ENCODE data around the gene CSDE1. TPM values are rescaled to one million over a fixed set of nuclear protein-coding genes. Genes with fewer than 3 reads are reported as not detected.

Gene CSDE1
- total RNA-seq, 1 experiment from 2014 or later, result 595 TPM

GRCh38 chr1:114701931-114702330 is 55.9 kb downstream of the CSDE1 start:
- Mint-ChIP-seq H3K36me3 (peaks cover 4% of the 10 kb centered on the region), H3K27ac (no peak overlapping the region), H3K27me3 (ENCODE audit: low read depth) (no peaks in the 10 kb centered on the region), H3K4me3 (no peak overlapping the region), H3K4me1 (no peaks in the 10 kb centered on the region), H3K9me3 (no peaks in the 10 kb centered on the region)
- CTCF ChIA-PET, result no interaction called here
- DNase-seq (ENCODE audit: low spot score) (no peak), ATAC-seq (no peak)
- TF ChIP-seq TCF7 (CRISPR knock-in tag; IDR thresholded peaks at IDR 0.05; ENCODE audit: low read depth) (no peak), CBFB (CRISPR knock-in tag; IDR thresholded peaks at IDR 0.05; ENCODE audit: low read depth) (no peak), CREB1 (CRISPR knock-in tag; IDR thresholded peaks at IDR 0.05) (no peak)
- TF ChIP-seq, protein P1, sequence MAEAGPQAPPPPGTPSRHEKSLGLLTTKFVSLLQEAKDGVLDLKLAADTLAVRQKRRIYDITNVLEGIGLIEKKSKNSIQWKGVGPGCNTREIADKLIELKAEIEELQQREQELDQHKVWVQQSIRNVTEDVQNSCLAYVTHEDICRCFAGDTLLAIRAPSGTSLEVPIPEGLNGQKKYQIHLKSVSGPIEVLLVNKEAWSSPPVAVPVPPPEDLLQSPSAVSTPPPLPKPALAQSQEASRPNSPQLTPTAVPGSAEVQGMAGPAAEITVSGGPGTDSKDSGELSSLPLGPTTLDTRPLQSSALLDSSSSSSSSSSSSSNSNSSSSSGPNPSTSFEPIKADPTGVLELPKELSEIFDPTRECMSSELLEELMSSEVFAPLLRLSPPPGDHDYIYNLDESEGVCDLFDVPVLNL (CRISPR knock-in tag; IDR thresholded peaks at IDR 0.05; ENCODE audit: borderline replicate concordance, low read depth), result no peak
- POLR2A ChIA-PET, result no interaction called here

GRCh38 chr1:114700036-114700600 is 57.7 kb downstream of the CSDE1 start:
- Mint-ChIP-seq H3K4me3 (no peak overlapping the region), H3K27ac (no peak overlapping the region), H3K4me1 (no peaks in the 10 kb centered on the region), H3K9me3 (no peaks in the 10 kb centered on the region), H3K27me3 (ENCODE audit: low read depth) (no peaks in the 10 kb centered on the region), H3K36me3 (no peaks in the 10 kb centered on the region)
- TF ChIP-seq NR3C1 (CRISPR knock-in tag; conservative IDR thresholded peaks at IDR 0.05; ENCODE audit: low read depth), result no peak
- TF ChIP-seq, protein P2, sequence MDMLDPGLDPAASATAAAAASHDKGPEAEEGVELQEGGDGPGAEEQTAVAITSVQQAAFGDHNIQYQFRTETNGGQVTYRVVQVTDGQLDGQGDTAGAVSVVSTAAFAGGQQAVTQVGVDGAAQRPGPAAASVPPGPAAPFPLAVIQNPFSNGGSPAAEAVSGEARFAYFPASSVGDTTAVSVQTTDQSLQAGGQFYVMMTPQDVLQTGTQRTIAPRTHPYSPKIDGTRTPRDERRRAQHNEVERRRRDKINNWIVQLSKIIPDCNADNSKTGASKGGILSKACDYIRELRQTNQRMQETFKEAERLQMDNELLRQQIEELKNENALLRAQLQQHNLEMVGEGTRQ (CRISPR knock-in tag; IDR thresholded peaks at IDR 0.05), result no peak
- no peak for TF ChIP-seq NR1H2 (CRISPR knock-in tag; IDR thresholded peaks at IDR 0.05)
- TF ChIP-seq FOXK1 (CRISPR knock-in tag; IDR thresholded peaks at IDR 0.05), result no peak
- TF ChIP-seq, protein P3, sequence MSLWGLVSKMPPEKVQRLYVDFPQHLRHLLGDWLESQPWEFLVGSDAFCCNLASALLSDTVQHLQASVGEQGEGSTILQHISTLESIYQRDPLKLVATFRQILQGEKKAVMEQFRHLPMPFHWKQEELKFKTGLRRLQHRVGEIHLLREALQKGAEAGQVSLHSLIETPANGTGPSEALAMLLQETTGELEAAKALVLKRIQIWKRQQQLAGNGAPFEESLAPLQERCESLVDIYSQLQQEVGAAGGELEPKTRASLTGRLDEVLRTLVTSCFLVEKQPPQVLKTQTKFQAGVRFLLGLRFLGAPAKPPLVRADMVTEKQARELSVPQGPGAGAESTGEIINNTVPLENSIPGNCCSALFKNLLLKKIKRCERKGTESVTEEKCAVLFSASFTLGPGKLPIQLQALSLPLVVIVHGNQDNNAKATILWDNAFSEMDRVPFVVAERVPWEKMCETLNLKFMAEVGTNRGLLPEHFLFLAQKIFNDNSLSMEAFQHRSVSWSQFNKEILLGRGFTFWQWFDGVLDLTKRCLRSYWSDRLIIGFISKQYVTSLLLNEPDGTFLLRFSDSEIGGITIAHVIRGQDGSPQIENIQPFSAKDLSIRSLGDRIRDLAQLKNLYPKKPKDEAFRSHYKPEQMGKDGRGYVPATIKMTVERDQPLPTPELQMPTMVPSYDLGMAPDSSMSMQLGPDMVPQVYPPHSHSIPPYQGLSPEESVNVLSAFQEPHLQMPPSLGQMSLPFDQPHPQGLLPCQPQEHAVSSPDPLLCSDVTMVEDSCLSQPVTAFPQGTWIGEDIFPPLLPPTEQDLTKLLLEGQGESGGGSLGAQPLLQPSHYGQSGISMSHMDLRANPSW (CRISPR knock-in tag; conservative IDR thresholded peaks at IDR 0.05; ENCODE audit: low read depth), result no peak
- TF ChIP-seq, protein P4, sequence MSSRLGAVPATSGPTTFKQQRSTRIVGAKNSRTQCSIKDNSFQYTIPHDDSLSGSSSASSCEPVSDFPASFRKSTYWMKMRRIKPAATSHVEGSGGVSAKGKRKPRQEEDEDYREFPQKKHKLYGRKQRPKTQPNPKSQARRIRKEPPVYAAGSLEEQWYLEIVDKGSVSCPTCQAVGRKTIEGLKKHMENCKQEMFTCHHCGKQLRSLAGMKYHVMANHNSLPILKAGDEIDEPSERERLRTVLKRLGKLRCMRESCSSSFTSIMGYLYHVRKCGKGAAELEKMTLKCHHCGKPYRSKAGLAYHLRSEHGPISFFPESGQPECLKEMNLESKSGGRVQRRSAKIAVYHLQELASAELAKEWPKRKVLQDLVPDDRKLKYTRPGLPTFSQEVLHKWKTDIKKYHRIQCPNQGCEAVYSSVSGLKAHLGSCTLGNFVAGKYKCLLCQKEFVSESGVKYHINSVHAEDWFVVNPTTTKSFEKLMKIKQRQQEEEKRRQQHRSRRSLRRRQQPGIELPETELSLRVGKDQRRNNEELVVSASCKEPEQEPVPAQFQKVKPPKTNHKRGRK (CRISPR knock-in tag; IDR thresholded peaks at IDR 0.05; ENCODE audit: borderline replicate concordance), result no peak
- TF ChIP-seq E2F5 (CRISPR knock-in tag; IDR thresholded peaks at IDR 0.05), result no peak
- no peak for TF ChIP-seq ESRRA (CRISPR knock-in tag; IDR thresholded peaks at IDR 0.05; ENCODE audit: borderline replicate concordance)
- TF ChIP-seq ZBTB21 (CRISPR knock-in tag; IDR thresholded peaks at IDR 0.05; ENCODE audit: borderline replicate concordance), result no peak
- TF ChIP-seq SOX15 (CRISPR knock-in tag; IDR thresholded peaks at IDR 0.05), result no peak
- TF ChIP-seq GRHL2 (CRISPR knock-in tag; IDR thresholded peaks at IDR 0.05; ENCODE audit: insufficient replicate concordance, severe bottlenecking), result no peak
- TF ChIP-seq, protein P5, sequence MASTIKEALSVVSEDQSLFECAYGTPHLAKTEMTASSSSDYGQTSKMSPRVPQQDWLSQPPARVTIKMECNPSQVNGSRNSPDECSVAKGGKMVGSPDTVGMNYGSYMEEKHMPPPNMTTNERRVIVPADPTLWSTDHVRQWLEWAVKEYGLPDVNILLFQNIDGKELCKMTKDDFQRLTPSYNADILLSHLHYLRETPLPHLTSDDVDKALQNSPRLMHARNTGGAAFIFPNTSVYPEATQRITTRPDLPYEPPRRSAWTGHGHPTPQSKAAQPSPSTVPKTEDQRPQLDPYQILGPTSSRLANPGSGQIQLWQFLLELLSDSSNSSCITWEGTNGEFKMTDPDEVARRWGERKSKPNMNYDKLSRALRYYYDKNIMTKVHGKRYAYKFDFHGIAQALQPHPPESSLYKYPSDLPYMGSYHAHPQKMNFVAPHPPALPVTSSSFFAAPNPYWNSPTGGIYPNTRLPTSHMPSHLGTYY (CRISPR knock-in tag; IDR thresholded peaks at IDR 0.05), result no peak
- TF ChIP-seq ZNF423 (CRISPR knock-in tag; IDR thresholded peaks at IDR 0.05), result no peak
- TF ChIP-seq ELF4 (CRISPR knock-in tag; IDR thresholded peaks at IDR 0.05; ENCODE audit: low read depth), result no peak
- no peak for TF ChIP-seq SP1 (CRISPR knock-in tag; conservative IDR thresholded peaks at IDR 0.05)
- no peak for TF ChIP-seq EMX1 (CRISPR knock-in tag; IDR thresholded peaks at IDR 0.05)
- no peak for TF ChIP-seq HMGA2 (CRISPR knock-in tag; IDR thresholded peaks at IDR 0.05)
- TF ChIP-seq PRRX2 (CRISPR knock-in tag; IDR thresholded peaks at IDR 0.05), result no peak
- POLR2A ChIA-PET, result no interaction called here
- no peak for DNase-seq (ENCODE audit: low spot score)
- CTCF ChIA-PET, result no interaction called here
- ATAC-seq, result no peak

Measured in WTC11 (cell line).